ENCODE measurements around the gene PTPRT.

GRCh38 chr20:43202100-43202499 is 12.4 kb upstream of the PTPRT start:
- TF ChIP-seq CTCF (IDR thresholded peaks at IDR 0.05): no peak
- TF ChIP-seq ZFX (IDR thresholded peaks at IDR 0.05; ENCODE audit: borderline replicate concordance): no peak

All from 22Rv1 (cell line).